SH-SY5Y (cell line): ENCODE results near the gene MAPK6.

Experiments
- GATA2 ChIP-seq: IDR thresholded peaks from 2 replicates; pipeline ENCODE4 v1.6.1; 2011; ENCODE audit warnings: mild to moderate bottlenecking, low read depth, low read length
- GATA3 ChIP-seq: IDR thresholded peaks from 2 replicates; pipeline ENCODE4 v1.6.1; 2011; ENCODE audit warnings: low read depth, mild to moderate bottlenecking, low read length, moderate library complexity

Gene MAPK6

GRCh38 chr15:52056496-52056895 is 37.5 kb downstream of the MAPK6 start:
- TF ChIP-seq GATA2 (no peak), GATA3 (no peak)

GRCh38 chr15:52057996-52058395 is 39.0 kb downstream of the MAPK6 start:
- TF ChIP-seq GATA2 (no peak), GATA3 (no peak)

GRCh38 chr15:52060501-52060900 is 41.5 kb downstream of the MAPK6 start:
- no peak for TF ChIP-seq GATA2
- no peak for TF ChIP-seq GATA3

GRCh38 chr15:52066842-52067544 is 48.0 kb downstream of the MAPK6 start:
- TF ChIP-seq GATA3 (no peak), GATA2 (no peak)

GRCh38 chr15:52067545-52067926 is 48.5 kb downstream of the MAPK6 start:
- TF ChIP-seq GATA2 (no peak), GATA3 (no peak)

- TF ChIP-seq GATA2 (no peak), GATA3 (no peak)
These were observed 49.1 kb downstream of the MAPK6 start for GRCh38 chr15:52068004-52068615.

- TF ChIP-seq GATA3 (no peak), GATA2 (no peak)
These were observed 50.5 kb downstream of the MAPK6 start for GRCh38 chr15:52069559-52069958.

GRCh38 chr15:52071570-52071969 is 52.6 kb downstream of the MAPK6 start:
- TF ChIP-seq GATA2 (no peak), GATA3 (no peak)

GRCh38 chr15:52076889-52077781 is 58.1 kb downstream of the MAPK6 start:
- no peak for TF ChIP-seq GATA2
- no peak for TF ChIP-seq GATA3

- no peak for TF ChIP-seq GATA2
- TF ChIP-seq GATA3, result no peak
These were observed 59.3 kb downstream of the MAPK6 start for GRCh38 chr15:52078197-52078875.

GRCh38 chr15:52078876-52079700 is 60.1 kb downstream of the MAPK6 start:
- no peak for TF ChIP-seq GATA2
- TF ChIP-seq GATA3, result no peak

- no peak for TF ChIP-seq GATA2
- no peak for TF ChIP-seq GATA3
These were observed 61.0 kb downstream of the MAPK6 start for GRCh38 chr15:52080031-52080430.

GRCh38 chr15:52080706-52081392 is 61.8 kb downstream of the MAPK6 start:
- TF ChIP-seq GATA2 (no peak), GATA3 (no peak)
